SK-N-SH (cell line): ENCODE data around the gene KMT2E. TPM values are rescaled to one million over a fixed set of nuclear protein-coding genes. Genes with fewer than 3 reads are reported as not detected.

Source experiments
- CTCF ChIA-PET: fragments of 300-600, 350-600 bp; formaldehyde crosslinking; extraction: SDS; loops from one replicate; lab custom pipeline; 2021; lab: Yijun Ruan, JAX
- POLR2A ChIA-PET: fragments of 350-600 bp; sonication (Branson Sonifier 250); formaldehyde crosslinking; extraction: SDS; loops from one replicate; lab custom pipeline; 2020; ENCODE audit warnings: antibody characterized with exemption, inconsistent platforms; lab: Yijun Ruan, JAX
- DNase-seq: peaks from one replicate; pipeline ENCODE4 v3.0.0; 2012
- H2AFZ ChIP-seq: fragments of 200-600 bp; sonication (generic); 2 replicates; pipeline ENCODE4 v1.8.1; 2016; ENCODE audit warnings: antibody characterized with exemption, mild to moderate bottlenecking, low read depth
- H3F3A ChIP-seq: fragments of 200-600 bp; sonication (generic); replicated peaks from 2 replicates; pipeline ENCODE3; 2016; ENCODE audit warnings: antibody characterized with exemption, mild to moderate bottlenecking; ENCODE audit not compliant: insufficient read depth
- H3K27ac ChIP-seq, 2 experiments: fragments of 200-500 bp in 1 of 2; fragments of 200-600 bp in 1 of 2; sonication (Bioruptor generic) in 1 of 2; sonication (generic), shearing (Covaris generic) in 1 of 2; 2 replicates each; pipeline versions ENCODE4 v1.5.1 to v1.6.1; 2014 to 2016; ENCODE audit warnings: low read depth in 2 of 2, inconsistent platforms in 1 of 2, low read length in 1 of 2, mild to moderate bottlenecking in 1 of 2, mixed read lengths in 1 of 2
- H3K27me3 ChIP-seq: fragments of 200-600 bp; sonication (generic), shearing (Covaris generic); 2 replicates; pipeline ENCODE4 v1.6.1; 2016; ENCODE audit warnings: mixed run types; ENCODE audit not compliant: insufficient read depth
- H3K36me3 ChIP-seq, 2 experiments: fragments of 200-500 bp in 1 of 2; fragments of 200-600 bp in 1 of 2; sonication (Bioruptor generic) in 1 of 2; sonication (generic) in 1 of 2; replicated peaks in 1 of 2; 2 replicates each; pipeline versions ENCODE3 to v1.5.1; 2014 to 2016; ENCODE audit warnings: low read length in 1 of 2, mild to moderate bottlenecking in 1 of 2; ENCODE audit not compliant: insufficient read depth in 2 of 2, control insufficient read depth in 1 of 2
- H3K4me1 ChIP-seq, 2 experiments: fragments of 200-500 bp in 1 of 2; fragments of 200-600 bp in 1 of 2; sonication (Bioruptor generic) in 1 of 2; sonication (generic), shearing (Covaris generic) in 1 of 2; 2 replicates each; pipeline versions ENCODE4 v1.5.1 to v1.6.1; 2014 to 2016; ENCODE audit warnings: low read depth in 1 of 2, low read length in 1 of 2, mixed run types in 1 of 2; ENCODE audit not compliant: insufficient read depth in 2 of 2, control insufficient read depth in 1 of 2
- H3K4me2 ChIP-seq: fragments of 200-600 bp; sonication (generic), shearing (Covaris generic); 2 replicates; pipeline ENCODE4 v1.6.1; 2017; ENCODE audit warnings: mixed run types
- H3K4me3 ChIP-seq, 2 experiments: fragments of 200-500 bp in 1 of 2; fragments of 200-600 bp in 1 of 2; sonication (Bioruptor generic) in 1 of 2; sonication (generic), shearing (Covaris generic) in 1 of 2; 2 replicates each; pipeline versions ENCODE4 v1.5.1 to v1.8.1; 2014 to 2016; ENCODE audit warnings: low read depth in 2 of 2, inconsistent platforms in 1 of 2, low read length in 1 of 2, mild to moderate bottlenecking in 1 of 2, mixed read lengths in 1 of 2, moderate library complexity in 1 of 2
- H3K79me2 ChIP-seq: fragments of 200-600 bp; sonication (generic); 2 replicates; pipeline ENCODE4 v1.8.1; 2017; ENCODE audit warnings: mild to moderate bottlenecking; ENCODE audit not compliant: insufficient read depth
- H3K9ac ChIP-seq: fragments of 200-600 bp; sonication (generic); 2 replicates; pipeline ENCODE4 v1.6.1; 2017; ENCODE audit warnings: mixed run types
- H3K9me2 ChIP-seq: fragments of 200-600 bp; sonication (generic); 2 replicates; pipeline ENCODE4 v1.6.1; 2017; ENCODE audit warnings: mixed run types
- H3K9me3 ChIP-seq: fragments of 200-600 bp; sonication (generic); 2 replicates; pipeline ENCODE4 v1.6.1; 2017; ENCODE audit warnings: mixed run types, mild to moderate bottlenecking, moderate library complexity
- H4K20me1 ChIP-seq: fragments of 200-600 bp; sonication (generic); 2 replicates; pipeline ENCODE4 v1.6.1; 2017; ENCODE audit warnings: mild to moderate bottlenecking, mixed run types; ENCODE audit not compliant: insufficient read depth
- CHD2 ChIP-seq: fragments of 150-350 bp; IDR thresholded peaks from 2 replicates; pipeline ENCODE4 v1.6.1; 2018; ENCODE audit warnings: low read length; ENCODE audit not compliant: partially characterized antibody
- ELF1 ChIP-seq: IDR thresholded peaks from 2 replicates; pipeline ENCODE4 v1.4.0; 2012
- EP300 ChIP-seq, 2 experiments: IDR thresholded peaks; 2 replicates each; pipeline versions ENCODE4 v1.4.0 to v1.6.1; 2012; ENCODE audit warnings: borderline replicate concordance in 1 of 2, low read depth in 1 of 2, low read length in 1 of 2
- NFIC ChIP-seq: IDR thresholded peaks from 2 replicates; pipeline ENCODE4 v1.4.0; 2012; ENCODE audit warnings: borderline replicate concordance
- NRF1 ChIP-seq: IDR thresholded peaks from 2 replicates; pipeline ENCODE4 v1.6.1; 2012; ENCODE audit warnings: low read depth, mild to moderate bottlenecking, low read length
- RFX5 ChIP-seq: IDR thresholded peaks from 2 replicates; pipeline ENCODE4 v1.6.1; 2012; ENCODE audit warnings: mild to moderate bottlenecking, improper control_type of control experiment, low read length
- TAF1 ChIP-seq: IDR thresholded peaks from 2 replicates; pipeline ENCODE4 v1.6.1; 2012; ENCODE audit warnings: low read depth, mild to moderate bottlenecking, low read length, moderate library complexity, borderline replicate concordance
- ZBTB33 ChIP-seq: IDR thresholded peaks from 2 replicates; pipeline ENCODE4 v1.4.0; 2012; ENCODE audit warnings: low read depth, borderline replicate concordance
- WGBS: methylation state at CpG from one replicate; pipeline ENCODE4 v1.1.6; 2017; ENCODE audit warnings: low lambda C conversion rate; 5-methylcytosine and 5-hydroxymethylcytosine counted together
- polyA plus RNA-seq, 3 experiments: library from polyadenylated mRNA; depleted of rRNA; stranded (reverse); fragments of >200 nt; gene quantifications; 2 replicates each; pipeline ENCODE4 v1.2.3, GENCODE V29; 2012

Gene KMT2E
- polyA plus RNA-seq, 1 of the 3 experiments (the other 2 are of a cell fraction): 6.4 TPM

- TF ChIP-seq ZBTB33 (no peak), CHD2 (no peak), EP300 (IDR thresholded peaks at IDR 0.05; ENCODE audit: borderline replicate concordance in 1 of 2, low read depth in 1 of 2, low read length in 1 of 2) (no peak)
Measured at GRCh38 chr7:105106473-105106872, 92.5 kb downstream of the KMT2E start (continued).

GRCh38 chr7:105107458-105107857, 93.5 kb downstream of the KMT2E start:
- WGBS: 93% methylated on average over 9 of the region's 9 CpGs
- peaks cover 77% of the 10 kb centered on the region for H3F3A ChIP-seq

More at GRCh38 chr7:105107458-105107857, 93.5 kb downstream of the KMT2E start:
- no peak overlapping the region for H2AFZ ChIP-seq
- no peaks in the 10 kb centered on the region for H3K27me3 ChIP-seq
- H3K9ac ChIP-seq: no peak overlapping the region
- H3K79me2 ChIP-seq: peaks cover 36% of the 10 kb centered on the region; the same call in 1 of the 2 replicates
- H3K36me3 ChIP-seq: peaks cover 86 to 97% of the 10 kb centered on the region in 2 experiments
- H3K27ac ChIP-seq: no peak overlapping the region
- ChIA-PET POLR2A (no interaction called here), CTCF (no interaction called here)
- H4K20me1 ChIP-seq: peaks cover 16% of the 10 kb centered on the region; the same call in 1 of the 2 replicates
- H3K4me2 ChIP-seq: no peak overlapping the region
- no peak overlapping the region for H3K4me3 ChIP-seq
- DNase-seq: no peak
- no peaks in the 10 kb centered on the region for H3K9me2 ChIP-seq
- H3K9me3 ChIP-seq: no peaks in the 10 kb centered on the region
- H3K4me1 ChIP-seq: peaks cover 10 to 13% of the 10 kb centered on the region in 2 experiments; a peak in 2 of 4 replicates
- TF ChIP-seq TAF1: no peak
- TF ChIP-seq RFX5: no peak
- TF ChIP-seq EP300 (IDR thresholded peaks at IDR 0.05; ENCODE audit: borderline replicate concordance in 1 of 2, low read depth in 1 of 2, low read length in 1 of 2): no peak
- no peak for TF ChIP-seq ZBTB33
- TF ChIP-seq ELF1: no peak
- TF ChIP-seq NRF1: no peak
- no peak for TF ChIP-seq NFIC
